ENCODE measurements around the gene FLNB. TPM values are rescaled to one million over a fixed set of nuclear protein-coding genes. Genes with fewer than 3 reads are reported as not detected.

Gene FLNB
- total and polyA plus RNA-seq, 9 of the 15 experiments (the other 6 are each of a cell fraction or from before 2014, with no cell fraction given), result 9.4 to 48.1 (median 25.6) TPM

GRCh38 chr3:58010562-58010961 is 2.3 kb downstream of the FLNB start:
- DNase-seq (ENCODE audit: extremely low read depth in 1 of 4, low spot score in 3 of 4) (no peak), FAIRE-seq (no peak), ATAC-seq (no peak)
- peaks cover 12% of the 10 kb centered on the region; the same call in 1 of the 2 replicates for H4K20me1 ChIP-seq (replicated peaks; ENCODE audit: control insufficient read depth, insufficient read depth, low read length)
- H3K4me1 ChIP-seq (replicated peaks in 1 of 2; ENCODE audit: control insufficient read depth in 2 of 2, insufficient read depth in 2 of 2, low read length in 2 of 2), result peaks cover 2 to 20% of the 10 kb centered on the region in 2 experiments; a peak in 4 of 5 replicates
- no peaks in the 10 kb centered on the region for H3K9me3 ChIP-seq (replicated peaks; ENCODE audit: control insufficient read depth, insufficient read depth, low read depth, low read length)
- no peaks in the 10 kb centered on the region for H3K36me3 ChIP-seq (ENCODE audit: control insufficient read depth, insufficient read depth, low read length)
- no peaks in the 10 kb centered on the region for H3K27me3 ChIP-seq (ENCODE audit: control insufficient read depth in 2 of 2, insufficient read depth in 2 of 2, low read length in 2 of 2)
- peaks cover 61% of the 10 kb centered on the region for H3K79me2 ChIP-seq (ENCODE audit: control insufficient read depth, insufficient read depth, low read length)
- no peak overlapping the region for H3K4me2 ChIP-seq (ENCODE audit: insufficient read depth, low read length)
- H2AFZ ChIP-seq (ENCODE audit: low read depth, low read length), result no peak overlapping the region
- WGBS (ENCODE audit: insufficient coverage, low coverage, missing lambda C conversion rate), result 80% methylated on average over 5 of the region's 5 CpGs
- in situ Hi-C loops (cut with MboI) (loop anchor here (25.0 kb wide), 1 partner anchor 152 kb away; no protein-coding TSS in a partner anchor), intact Hi-C loops (cut with micrococcal nuclease) (no loop called here)
- no TSS peak for BruUV-seq (replicated peaks)
- ChIA-PET CTCF (ENCODE audit: low intra/inter-chr PET ratio) (no interaction called here), POLR2A (interaction anchor here (0.7 to 1.7 kb wide), 4 partner anchors 10 to 744 kb away, joined by 3 to 11 read pairs (median 3); no protein-coding TSS in a partner anchor)
- H3K9me1 ChIP-seq (ENCODE audit: control insufficient read depth, insufficient read depth, low read length), result no peaks in the 10 kb centered on the region
- H3K9ac ChIP-seq (ENCODE audit: insufficient read depth in 1 of 2, low read depth in 2 of 2, low read length in 2 of 2), result 0 out of 4 replicates have a peak overlapping the region, but pooled peaks of 1 of the 2 experiments have one; percentile 33
- no peak overlapping the region for H3K27ac ChIP-seq (ENCODE audit: extremely low read depth, low read depth, low read length)
- TF ChIP-seq ZNF239 (CRISPR knock-in tag; IDR thresholded peaks at IDR 0.05) (no peak), USF2 (CRISPR knock-in tag; IDR thresholded peaks at IDR 0.05) (no peak), HSF4 (CRISPR knock-in tag; IDR thresholded peaks at IDR 0.05; ENCODE audit: borderline replicate concordance) (no peak), ZNF512 (tag; IDR thresholded peaks at IDR 0.05) (no peak), MTF1 (CRISPR knock-in tag; IDR thresholded peaks at IDR 0.05; ENCODE audit: borderline replicate concordance) (no peak), ZKSCAN8 (CRISPR knock-in tag; IDR thresholded peaks at IDR 0.05) (no peak), THRA (IDR thresholded peaks at IDR 0.05) (no peak), ZFPM2 (CRISPR knock-in tag; IDR thresholded peaks at IDR 0.05) (no peak), RBM34 (IDR thresholded peaks at IDR 0.05; ENCODE audit: borderline replicate concordance, insufficient read depth, low read length) (no peak), ZNF133 (CRISPR knock-in tag; IDR thresholded peaks at IDR 0.05) (no peak), ARHGAP35 (IDR thresholded peaks at IDR 0.05; ENCODE audit: partially characterized antibody) (no peak), SRSF9 (IDR thresholded peaks at IDR 0.05; ENCODE audit: borderline replicate concordance, low read depth, low read length) (no peak), E4F1 (CRISPR knock-in tag; IDR thresholded peaks at IDR 0.05; ENCODE audit: borderline replicate concordance) (no peak), CHCHD3 (CRISPR knock-in tag; IDR thresholded peaks at IDR 0.05) (no peak)
- H3K4me3 ChIP-seq, result no peak overlapping the region

Data from K562 (cell line).